Sigmoid colon (tissue), 7 donors: ENCODE data around the gene GDPD1. TPM values are rescaled to one million over a fixed set of nuclear protein-coding genes. Genes with fewer than 3 reads are reported as not detected.
"Not testable (repeated sequence)": the region's sequence is repeated elsewhere in the genome, so short reads cannot be mapped to it uniquely, and the experiment has no call there.

ENCODE experiments used
- DNase-seq: peaks from one replicate; pipeline ENCODE4 v3.0.0-alpha.2; 2019
- H3K27ac ChIP-seq, 4 donors: fragments of 200-600 bp; sonication (generic); one replicate each; pipeline ENCODE4 v1.5.1; 2016 to 2019; ENCODE audit warnings: mild to moderate bottlenecking in 1 of 4
- H3K27me3 ChIP-seq, 3 donors: fragments of 200-600 bp; sonication (generic); one replicate each; pipeline ENCODE4 v1.5.1; 2019; ENCODE audit warnings: mild to moderate bottlenecking in 1 of 3
- H3K36me3 ChIP-seq, 4 donors: fragments of 200-600 bp; sonication (generic); one replicate each; pipeline ENCODE4 v1.5.1; 2016 to 2019
- H3K4me1 ChIP-seq, 4 donors: fragments of 200-600 bp; sonication (generic); one replicate each; pipeline ENCODE4 v1.5.1; 2017 to 2019
- H3K4me3 ChIP-seq, 4 donors: fragments of 200-600 bp; sonication (generic); one replicate each; pipeline ENCODE4 v1.5.1; 2017 to 2019; ENCODE audit warnings: mild to moderate bottlenecking in 2 of 4, moderate library complexity in 1 of 4
- H3K9me3 ChIP-seq, 4 donors: fragments of 200-600 bp in 3 of 4; sonication (generic) in 3 of 4; one replicate each; pipeline versions ENCODE4 v1.5.1 to v1.6.1; 2013 to 2019
- CTCF ChIP-seq, 4 experiments: fragments of 450-650 bp in 3 of 4; fragments of 200-600 bp in 1 of 4; IDR thresholded peaks; one replicate each; pipeline ENCODE4 v1.5.1; 2016 to 2019; ENCODE audit warnings: antibody characterized with exemption in 4 of 4, mild to moderate bottlenecking in 3 of 4, moderate library complexity in 2 of 4
- EP300 ChIP-seq, 4 donors: sonication (generic); formaldehyde crosslinking; IDR thresholded peaks; one replicate each; pipeline ENCODE4 v1.6.1; 2017; ENCODE audit warnings: antibody characterized with exemption in 4 of 4
- POLR2A ChIP-seq, 2 donors: fragments of 450-650 bp; IDR thresholded peaks; one replicate each; pipeline ENCODE4 v1.6.1; 2016; ENCODE audit warnings: antibody characterized with exemption in 2 of 2, mild to moderate bottlenecking in 2 of 2, moderate library complexity in 2 of 2
- POLR2AphosphoS5 ChIP-seq, 4 donors: sonication (generic); formaldehyde crosslinking; IDR thresholded peaks; one replicate each; pipeline ENCODE4 v1.6.1; 2017; ENCODE audit warnings: antibody characterized with exemption in 4 of 4
- WGBS, 2 donors: extraction: QIAGEN DNeasy Blood & Tissue Kit; methylation state at CpG; one replicate each; pipeline ENCODE4 v1.1.7; 2013; 5-methylcytosine and 5-hydroxymethylcytosine counted together
- intact Hi-C: fragments of 100-400 bp; cut with DNase I; formaldehyde crosslinking; loops from one replicate; pipeline ENCODE4 v1.15.1; 2023
- polyA plus RNA-seq, 3 donors: library from polyadenylated mRNA; stranded (reverse); fragments of 200-250 nt; gene quantifications; one replicate each; pipeline ENCODE4 v1.2.3, GENCODE V29; 2013
- small RNA-seq, 3 donors: library from RNA; depleted of rRNA; stranded (forward); fragments of <200 nt; gene quantifications; one replicate each; pipeline ENCODE3, GENCODE V24; 2016
- total RNA-seq, 4 donors: library from RNA; depleted of rRNA; stranded (reverse); fragments of >200 nt; gene quantifications; one replicate each; pipeline ENCODE4 v1.1.0, GENCODE V29; 2016
- donor health status: healthy with polysubstance abuse.
- donor health status: Bipolar disorder and iron deficiency.
- donor health status: healthy.

Gene GDPD1
- total and polyA plus RNA-seq, 7 donors = 0.60 to 4.3 (median 2.5) TPM

DNA sequence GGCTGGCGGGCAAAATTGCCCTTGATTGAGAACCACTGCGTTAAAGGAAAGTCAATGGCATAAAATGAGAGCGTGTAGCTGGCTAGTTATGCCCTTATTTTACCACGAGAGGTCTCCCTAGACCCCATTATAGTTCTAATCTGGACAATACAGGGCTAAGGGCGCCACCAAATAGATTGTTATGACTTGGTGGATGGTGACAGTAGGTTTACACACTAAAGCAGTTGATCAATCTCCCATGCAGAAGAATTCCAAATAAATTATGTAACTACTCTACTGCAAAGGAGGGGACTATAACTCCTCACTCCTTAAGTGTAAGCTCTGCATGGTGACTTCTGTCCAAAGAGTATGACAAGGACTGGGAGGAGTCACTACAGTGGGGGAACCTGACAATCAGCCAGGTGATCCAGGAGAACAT is 90.7 kb downstream of the GDPD1 start:
- Histone ChIP-seq H3K27ac (no peak overlapping the region), H3K4me1 (peaks cover 0 to 8% (median 0%) of the 10 kb centered on the region in 4 donors), H3K9me3 (no peaks in the 10 kb centered on the region), H3K36me3 (no peaks in the 10 kb centered on the region), H3K4me3 (no peak overlapping the region), H3K27me3 (no peaks in the 10 kb centered on the region)
- 1 to 2% methylated on average over 5 of the region's 5 CpGs for WGBS, 2 donors
- intact Hi-C loops = loop anchor here (1.0 to 5.0 kb wide), 2 partner anchors 129 to 211 kb away; no protein-coding TSS in a partner anchor
- DNase-seq = no peak
- TF ChIP-seq POLR2AphosphoS5 (IDR thresholded peaks at IDR 0.05) (no peak), EP300 (IDR thresholded peaks at IDR 0.05) (no peak), CTCF (IDR thresholded peaks at IDR 0.05) (peak; percentile 72 to 85 (median 80))

- not testable (repeated sequence) for H3K4me1 ChIP-seq, DNase-seq, H3K9me3 ChIP-seq, H3K4me3 ChIP-seq, H3K27ac ChIP-seq, H3K27me3 ChIP-seq, H3K36me3 ChIP-seq
- intact Hi-C loops = loop anchor here (1.0 to 5.0 kb wide), 2 partner anchors 129 to 211 kb away; no protein-coding TSS in a partner anchor
- 93 to 95% methylated on average over 7 of the region's 7 CpGs for WGBS, 2 donors
Observed at GRCh38 chr17:59311521-59311920, 91.2 kb downstream of the GDPD1 start.

- H3K27me3 ChIP-seq = no peaks in the 10 kb centered on the region
- no peak for DNase-seq
- TF ChIP-seq POLR2A (IDR thresholded peaks at IDR 0.05) (no peak), POLR2AphosphoS5 (IDR thresholded peaks at IDR 0.05) (no peak), EP300 (IDR thresholded peaks at IDR 0.05) (no peak), CTCF (IDR thresholded peaks at IDR 0.05) (no peak)
- no peaks in the 10 kb centered on the region for H3K9me3 ChIP-seq
- H3K36me3 ChIP-seq = no peaks in the 10 kb centered on the region
- peaks cover 0 to 5% (median 0%) of the 10 kb centered on the region in 4 donors for H3K4me1 ChIP-seq
- no peak overlapping the region for H3K4me3 ChIP-seq
- WGBS, 2 donors = 70 to 75% methylated on average over 4 of the region's 4 CpGs
- H3K27ac ChIP-seq = no peak overlapping the region
- intact Hi-C loops = no loop called here
Observed at GRCh38 chr17:59315866-59316265, 95.6 kb downstream of the GDPD1 start.

Small RNA genes lying within 50 kb of the gene (small RNA-seq; reads per million reads assigned to genes)
- gene RF00019 = 0 reads per million in 3 donors
- 0 reads per million in 3 donors for gene SNRPGP17

Other genes starting within 250 kb of the GDPD1 start
- 10 to 100 TPM; 20.2 to 37.8 (median 25.7) TPM for gene TRIM37, start 113.6 kb upstream of the GDPD1 start, total RNA-seq
- 10 to 100 TPM in 1 of 3 donors, 1 to 10 TPM in 2; 6.5 to 10.2 (median 7.2) TPM for gene TRIM37, start 113.6 kb upstream of the GDPD1 start, polyA plus RNA-seq
- 10 to 100 TPM; 30.3 to 49.6 (median 42.1) TPM for gene SKA2, start 65.3 kb upstream of the GDPD1 start, total RNA-seq
- gene SKA2, start 65.3 kb upstream of the GDPD1 start, polyA plus RNA-seq = 10 to 100 TPM; 19.2 to 41.4 (median 39.0) TPM
- gene PRR11, start 64.8 kb upstream of the GDPD1 start, total RNA-seq = 1 to 10 TPM in 1 of 4 donors, under 1 TPM in 2, not detected in 1; 0.36 to 1.2 (median 0.49) TPM
- 10 to 100 TPM in 1 of 3 donors, 1 to 10 TPM in 2; 1.2 to 11.0 (median 2.8) TPM for gene PRR11, start 64.8 kb upstream of the GDPD1 start, polyA plus RNA-seq
- 10 to 100 TPM in 3 of 4 donors, 1 to 10 TPM in 1; 6.9 to 15.3 (median 10.7) TPM for gene SMG8, start 10.5 kb upstream of the GDPD1 start, total RNA-seq
- gene SMG8, start 10.5 kb upstream of the GDPD1 start, polyA plus RNA-seq = 1 to 10 TPM; 2.3 to 5.4 (median 3.6) TPM
- gene YPEL2, start 111.1 kb downstream of the GDPD1 start, total RNA-seq = 10 to 100 TPM; 25.8 to 35.7 (median 33.5) TPM
- gene YPEL2, start 111.1 kb downstream of the GDPD1 start, polyA plus RNA-seq = 10 to 100 TPM; 10.2 to 19.2 (median 15.1) TPM